ENCODE data around the gene CCDC9B.

DNA sequence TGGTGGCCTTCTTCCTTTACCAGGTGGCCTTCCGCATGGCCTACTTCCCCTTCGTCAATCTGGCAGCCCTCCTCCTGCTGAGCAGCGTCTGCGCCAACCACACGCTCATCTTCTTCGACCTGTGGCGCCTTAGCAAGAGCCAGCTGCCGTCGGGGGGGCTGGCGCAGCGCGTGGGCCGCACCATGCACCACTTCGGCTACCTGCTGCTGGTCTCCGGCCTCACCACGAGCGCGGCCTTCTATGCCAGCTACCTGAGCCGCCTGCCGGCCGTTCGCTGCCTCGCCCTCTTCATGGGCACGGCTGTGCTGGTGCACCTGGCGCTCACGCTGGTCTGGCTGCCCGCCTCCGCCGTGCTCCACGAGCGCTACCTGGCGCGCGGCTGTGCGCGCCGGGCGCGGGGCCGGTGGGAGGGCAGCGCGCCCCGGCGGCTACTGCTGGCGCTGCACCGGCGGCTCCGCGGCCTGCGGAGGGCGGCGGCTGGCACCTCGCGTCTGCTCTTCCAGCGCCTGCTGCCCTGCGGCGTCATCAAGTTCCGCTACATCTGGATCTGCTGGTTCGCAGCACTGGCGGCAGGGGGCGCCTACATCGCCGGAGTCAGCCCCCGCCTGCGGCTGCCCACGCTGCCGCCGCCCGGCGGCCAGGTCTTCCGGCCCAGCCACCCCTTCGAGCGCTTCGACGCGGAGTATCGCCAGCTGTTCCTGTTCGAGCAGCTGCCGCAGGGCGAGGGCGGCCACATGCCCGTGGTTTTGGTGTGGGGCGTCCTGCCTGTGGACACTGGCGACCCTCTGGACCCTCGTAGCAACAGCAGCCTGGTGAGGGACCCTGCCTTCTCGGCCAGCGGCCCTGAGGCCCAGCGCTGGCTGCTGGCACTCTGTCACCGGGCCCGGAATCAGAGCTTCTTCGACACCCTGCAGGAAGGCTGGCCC, 27.2 kb upstream of the CCDC9B start:
- TF ChIP-seq, protein P1, sequence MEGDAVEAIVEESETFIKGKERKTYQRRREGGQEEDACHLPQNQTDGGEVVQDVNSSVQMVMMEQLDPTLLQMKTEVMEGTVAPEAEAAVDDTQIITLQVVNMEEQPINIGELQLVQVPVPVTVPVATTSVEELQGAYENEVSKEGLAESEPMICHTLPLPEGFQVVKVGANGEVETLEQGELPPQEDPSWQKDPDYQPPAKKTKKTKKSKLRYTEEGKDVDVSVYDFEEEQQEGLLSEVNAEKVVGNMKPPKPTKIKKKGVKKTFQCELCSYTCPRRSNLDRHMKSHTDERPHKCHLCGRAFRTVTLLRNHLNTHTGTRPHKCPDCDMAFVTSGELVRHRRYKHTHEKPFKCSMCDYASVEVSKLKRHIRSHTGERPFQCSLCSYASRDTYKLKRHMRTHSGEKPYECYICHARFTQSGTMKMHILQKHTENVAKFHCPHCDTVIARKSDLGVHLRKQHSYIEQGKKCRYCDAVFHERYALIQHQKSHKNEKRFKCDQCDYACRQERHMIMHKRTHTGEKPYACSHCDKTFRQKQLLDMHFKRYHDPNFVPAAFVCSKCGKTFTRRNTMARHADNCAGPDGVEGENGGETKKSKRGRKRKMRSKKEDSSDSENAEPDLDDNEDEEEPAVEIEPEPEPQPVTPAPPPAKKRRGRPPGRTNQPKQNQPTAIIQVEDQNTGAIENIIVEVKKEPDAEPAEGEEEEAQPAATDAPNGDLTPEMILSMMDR (IDR thresholded peaks at IDR 0.05): peak; percentile 93 to 100 (median 100)
- no peak for TF ChIP-seq POLR2A (IDR thresholded peaks at IDR 0.05)

Measured in upper lobe of left lung (tissue), 4 donors.